Eye (tissue), 1 donor: ENCODE data around the gene RASSF5.
A peak's percentile ranks its signal among the peaks of the same experiment; 100 is the strongest.

Experiments
- DNase-seq: peaks from one replicate; pipeline ENCODE4 v3.0.0-alpha.2; 2015

The RASSF5 gene

GRCh38 chr1:206518206-206518605 lies 10.9 kb downstream of the RASSF5 start:
- no peak for DNase-seq

GRCh38 chr1:206518743-206519142 lies 11.4 kb downstream of the RASSF5 start:
- DNase-seq: no peak

- DNase-seq: peak; percentile 47
Measured at GRCh38 chr1:206521127-206521526, 13.8 kb downstream of the RASSF5 start.

- no peak for DNase-seq
Measured at GRCh38 chr1:206521694-206522402, 14.5 kb downstream of the RASSF5 start.

- no peak for DNase-seq
Measured at GRCh38 chr1:206524739-206525364, 17.5 kb downstream of the RASSF5 start.

GRCh38 chr1:206526064-206526911 lies 19.0 kb downstream of the RASSF5 start:
- DNase-seq: no peak

GRCh38 chr1:206529425-206529824 lies 22.1 kb downstream of the RASSF5 start:
- no peak for DNase-seq

- DNase-seq: no peak
Measured at GRCh38 chr1:206532368-206532767, 25.0 kb downstream of the RASSF5 start.

- no peak for DNase-seq
Measured at GRCh38 chr1:206534552-206534951, 27.2 kb downstream of the RASSF5 start.

GRCh38 chr1:206535853-206536188 lies 28.5 kb downstream of the RASSF5 start:
- no peak for DNase-seq

- DNase-seq: no peak
Measured at GRCh38 chr1:206537141-206537540, 29.8 kb downstream of the RASSF5 start.

GRCh38 chr1:206538086-206538770 lies 30.9 kb downstream of the RASSF5 start:
- no peak for DNase-seq

GRCh38 chr1:206538901-206539640 lies 31.7 kb downstream of the RASSF5 start:
- no peak for DNase-seq

- DNase-seq: no peak
Measured at GRCh38 chr1:206540044-206540780, 32.9 kb downstream of the RASSF5 start.

GRCh38 chr1:206541236-206541833 lies 34.0 kb downstream of the RASSF5 start:
- no peak for DNase-seq

GRCh38 chr1:206544562-206545257 lies 37.4 kb downstream of the RASSF5 start:
- DNase-seq: peak; percentile 90

- DNase-seq: no peak
Measured at GRCh38 chr1:206545351-206545750, 38.0 kb downstream of the RASSF5 start.

GRCh38 chr1:206547104-206547503 lies 39.8 kb downstream of the RASSF5 start:
- no peak for DNase-seq

- no peak for DNase-seq
Measured at GRCh38 chr1:206550446-206550845, 43.1 kb downstream of the RASSF5 start.

GRCh38 chr1:206551296-206551985 lies 44.1 kb downstream of the RASSF5 start:
- no peak for DNase-seq
